K562 (cell line): ENCODE measurements around the gene TMPRSS6. TPM values are rescaled to one million over a fixed set of nuclear protein-coding genes. Genes with fewer than 3 reads are reported as not detected.

Experiments used
- ATAC-seq: fragments of 200-7000 bp; cut with Tn5 transposase; 3 replicates; pipeline ENCODE4 v1.9.1; 2020; ENCODE audit warnings: moderate library complexity
- BruUV-seq: library from RNA; stranded (reverse); fragments of 400-500 nt; replicated peaks from 2 replicates; lab custom pipeline; 2021; lab: Mats Ljungman, UMichigan
- CTCF ChIA-PET: fragments of 300-600 bp; formaldehyde crosslinking; extraction: SDS; loops from one replicate; lab custom pipeline; 2021; ENCODE audit warnings: low intra/inter-chr PET ratio; lab: Yijun Ruan, JAX
- POLR2A ChIA-PET: fragments of 300-600, 350-650 bp; sonication (Branson Sonifier 250); formaldehyde crosslinking; extraction: SDS; loops from one replicate; lab custom pipeline; 2021; ENCODE audit warnings: antibody characterized with exemption, inconsistent platforms; lab: Yijun Ruan, JAX
- DNase-seq, 4 experiments: peaks; one replicate each; pipeline versions ENCODE4 v3.0.0 to v3.0.0-alpha.2; 2011 to 2018; ENCODE audit warnings: low spot score in 3 of 4, mixed read lengths in 3 of 4; ENCODE audit errors: extremely low read depth in 1 of 4
- FAIRE-seq: peaks from 2 replicates; lab custom pipeline; 2011; peaks lifted over from hg19 to GRCh38; lab: Jason Lieb, UNC
- H2AFZ ChIP-seq: 2 replicates; pipeline ENCODE4 v1.6.0; 2011; ENCODE audit warnings: low read depth, low read length, control low read depth, inconsistent platforms
- H3K27ac ChIP-seq: fragments of 200-600 bp; 3 replicates; pipeline ENCODE4 v1.8.0; 2011; ENCODE audit warnings: low read depth, mild to moderate bottlenecking, control low read depth, inconsistent platforms, low read length, moderate library complexity, mixed read lengths; ENCODE audit errors: extremely low read depth
- H3K27me3 ChIP-seq, 2 experiments: fragments of 300-600 bp in 1 of 2; 2 replicates in 1 of 2; 3 replicates in 1 of 2; pipeline versions ENCODE4 v1.6.0 to v1.8.0; 2011; ENCODE audit warnings: inconsistent platforms in 2 of 2, low read length in 2 of 2, mild to moderate bottlenecking in 1 of 2, mixed read lengths in 1 of 2, moderate library complexity in 1 of 2; ENCODE audit not compliant: control insufficient read depth in 2 of 2, insufficient read depth in 2 of 2
- H3K36me3 ChIP-seq: fragments of 300-600 bp; 3 replicates; pipeline ENCODE4 v1.8.0; 2011; ENCODE audit warnings: mild to moderate bottlenecking, low read length, inconsistent platforms; ENCODE audit not compliant: control insufficient read depth, insufficient read depth
- H3K4me1 ChIP-seq, 2 experiments: fragments of 200-600 bp in 1 of 2; replicated peaks in 1 of 2; 2 replicates in 1 of 2; 3 replicates in 1 of 2; pipeline versions ENCODE4 v1.5.1 to v1.8.0; 2011; ENCODE audit warnings: inconsistent platforms in 2 of 2, low read length in 2 of 2, mild to moderate bottlenecking in 1 of 2, mixed read lengths in 1 of 2, moderate library complexity in 1 of 2; ENCODE audit not compliant: control insufficient read depth in 2 of 2, insufficient read depth in 2 of 2
- H3K4me2 ChIP-seq: 2 replicates; pipeline ENCODE4 v1.6.1; 2011; ENCODE audit warnings: low read length, control low read depth, inconsistent platforms, mixed read lengths; ENCODE audit not compliant: insufficient read depth
- H3K4me3 ChIP-seq: fragments of 200-600 bp; sonication (generic), shearing (Covaris generic); 2 replicates; pipeline ENCODE4 v1.5.1; 2016; ENCODE audit warnings: control low read depth, inconsistent platforms
- H3K79me2 ChIP-seq: fragments of 200-600 bp; 3 replicates; pipeline ENCODE4 v1.8.0; 2011; ENCODE audit warnings: low read length, inconsistent platforms; ENCODE audit not compliant: control insufficient read depth, insufficient read depth
- H3K9ac ChIP-seq, 2 experiments: 2 replicates each; pipeline versions ENCODE4 v1.6.0 to v1.6.1; 2011; ENCODE audit warnings: low read depth in 2 of 2, low read length in 2 of 2, control low read depth in 1 of 2, inconsistent platforms in 1 of 2, mild to moderate bottlenecking in 1 of 2, mixed read lengths in 1 of 2; ENCODE audit not compliant: insufficient read depth in 1 of 2
- H3K9me1 ChIP-seq: one replicate; pipeline ENCODE4 v1.6.0; 2011; ENCODE audit warnings: inconsistent platforms, mild to moderate bottlenecking, low read length, moderate library complexity; ENCODE audit not compliant: control insufficient read depth, insufficient read depth
- H3K9me3 ChIP-seq: replicated peaks from 2 replicates; pipeline ENCODE4 v1.5.1; 2011; ENCODE audit warnings: low read depth, low read length, inconsistent platforms; ENCODE audit not compliant: control insufficient read depth, insufficient read depth
- H4K20me1 ChIP-seq: replicated peaks from 2 replicates; pipeline ENCODE4 v1.6.1; 2011; ENCODE audit warnings: low read length, inconsistent platforms, mixed read lengths; ENCODE audit not compliant: control insufficient read depth, insufficient read depth
- HMBOX1 ChIP-seq: sonication (generic); IDR thresholded peaks from 2 replicates; pipeline ENCODE4 v1.6.1; 2016
- KAT8 ChIP-seq: fragments of 450-650 bp; IDR thresholded peaks from 2 replicates; pipeline ENCODE4 v1.6.1; 2016; ENCODE audit warnings: low read depth, mild to moderate bottlenecking
- NCOA4 ChIP-seq: fragments of 450-650 bp; IDR thresholded peaks from 2 replicates; pipeline ENCODE4 v1.6.1; 2018; ENCODE audit warnings: mild to moderate bottlenecking; ENCODE audit not compliant: partially characterized antibody
- NONO ChIP-seq, 2 experiments: fragments of 200-400 bp in 1 of 2; fragments of 450-650 bp in 1 of 2; formaldehyde crosslinking in 1 of 2; IDR thresholded peaks; 2 replicates each; pipeline ENCODE4 v1.6.1; 2017; ENCODE audit warnings: low read depth in 2 of 2, mild to moderate bottlenecking in 2 of 2, moderate library complexity in 2 of 2, low read length in 1 of 2
- NR2F6 ChIP-seq: fragments of 450-650 bp; formaldehyde crosslinking; IDR thresholded peaks from 2 replicates; pipeline ENCODE4 v1.4.0; 2020; ENCODE audit warnings: mild to moderate bottlenecking
- PYGO2 ChIP-seq: fragments of 450-650 bp; IDR thresholded peaks from 2 replicates; pipeline ENCODE4 v1.6.1; 2016; ENCODE audit warnings: mild to moderate bottlenecking, missing genetic modification characterization, moderate library complexity, missing compliant biosample characterization
- RAD21 ChIP-seq, 2 experiments: fragments of 250-450 bp in 1 of 2; fragments of 450-650 bp in 1 of 2; sonication (Bioruptor Pico) in 1 of 2; formaldehyde crosslinking in 1 of 2; IDR thresholded peaks in 1 of 2; conservative IDR thresholded peaks in 1 of 2; 2 replicates each; pipeline versions ENCODE4 v1.4.0 to v1.8.0; 2020 to 2022; ENCODE audit warnings: mild to moderate bottlenecking in 2 of 2, moderate library complexity in 1 of 2
- TAL1 ChIP-seq: fragments of 450-650 bp; IDR thresholded peaks from 2 replicates; pipeline ENCODE4 v1.6.1; 2016; ENCODE audit warnings: mild to moderate bottlenecking
- TRIM28 ChIP-seq: fragments of 450-650 bp; IDR thresholded peaks from 2 replicates; pipeline ENCODE4 v1.6.1; 2017
- ZNF23 ChIP-seq: fragments of 250-450 bp; sonication (Bioruptor Pico); IDR thresholded peaks from 2 replicates; pipeline ENCODE4 v1.4.0; 2020; ENCODE audit warnings: mild to moderate bottlenecking
- ZNF75A ChIP-seq: fragments of 450-650 bp; formaldehyde crosslinking; IDR thresholded peaks from 2 replicates; pipeline ENCODE4 v1.4.0; 2020; ENCODE audit warnings: mild to moderate bottlenecking
- WGBS: fragments of 100-300 bp; shearing (Covaris generic); methylation state at CpG from one replicate; pipeline ENCODE4 v1.1.6; 2016; ENCODE audit warnings: low coverage, mixed read lengths; ENCODE audit not compliant: insufficient coverage; ENCODE audit errors: missing lambda C conversion rate; 5-methylcytosine and 5-hydroxymethylcytosine counted together
- in situ Hi-C: fragments of 300-500 bp; cut with MboI; formaldehyde crosslinking; loops from 4 replicates; pipeline ENCODE4 v1.15.0; 2018; ENCODE audit warnings: inconsistent platforms, mixed read lengths
- intact Hi-C: fragments of 100-400 bp; cut with micrococcal nuclease; formaldehyde crosslinking; loops from 2 replicates; pipeline ENCODE4 v1.14.2; 2022
- polyA plus RNA-seq, 8 experiments: library from polyadenylated mRNA; depleted of rRNA in 4 of 8; stranded (reverse) in 5 of 8; unstranded in 3 of 8; fragments of >200 nt; fragmentation: Nextera tagmentation in 2 of 8; fragmentation: Illumina TruSeq in 1 of 8; extraction: Ambion mirVana in 2 of 8; extraction: Trizol in 1 of 8; gene quantifications; 2 replicates each; pipeline versions ENCODE4 v1.2.1 to v1.2.3, GENCODE V29; 2011 to 2014; ENCODE audit warnings: inconsistent platforms in 1 of 8, missing spikeins in 1 of 8
- total RNA-seq, 7 experiments: library from RNA; depleted of rRNA in 6 of 7; stranded (reverse); fragments of >200 nt in 6 of 7; fragmentation: Illumina TruSeq in 2 of 7; extraction: Trizol in 2 of 7; gene quantifications; 2 replicates each; pipeline versions ENCODE4 v1.2.1 to v1.2.3, GENCODE V29; 2011 to 2021; ENCODE audit warnings: low replicate concordance in 1 of 7
- TF ChIP-seq, protein P1 (sequence below): sonication (generic); formaldehyde crosslinking; IDR thresholded peaks from 2 replicates; pipeline ENCODE4 v1.8.0; 2022; ENCODE audit warnings: missing genetic modification reagents, mild to moderate bottlenecking, borderline replicate concordance

The TMPRSS6 gene
- total and polyA plus RNA-seq, 9 of the 15 experiments (the other 6 are each of a cell fraction or from before 2014, with no cell fraction given): 0.03 TPM; not detected in 8

DNA sequence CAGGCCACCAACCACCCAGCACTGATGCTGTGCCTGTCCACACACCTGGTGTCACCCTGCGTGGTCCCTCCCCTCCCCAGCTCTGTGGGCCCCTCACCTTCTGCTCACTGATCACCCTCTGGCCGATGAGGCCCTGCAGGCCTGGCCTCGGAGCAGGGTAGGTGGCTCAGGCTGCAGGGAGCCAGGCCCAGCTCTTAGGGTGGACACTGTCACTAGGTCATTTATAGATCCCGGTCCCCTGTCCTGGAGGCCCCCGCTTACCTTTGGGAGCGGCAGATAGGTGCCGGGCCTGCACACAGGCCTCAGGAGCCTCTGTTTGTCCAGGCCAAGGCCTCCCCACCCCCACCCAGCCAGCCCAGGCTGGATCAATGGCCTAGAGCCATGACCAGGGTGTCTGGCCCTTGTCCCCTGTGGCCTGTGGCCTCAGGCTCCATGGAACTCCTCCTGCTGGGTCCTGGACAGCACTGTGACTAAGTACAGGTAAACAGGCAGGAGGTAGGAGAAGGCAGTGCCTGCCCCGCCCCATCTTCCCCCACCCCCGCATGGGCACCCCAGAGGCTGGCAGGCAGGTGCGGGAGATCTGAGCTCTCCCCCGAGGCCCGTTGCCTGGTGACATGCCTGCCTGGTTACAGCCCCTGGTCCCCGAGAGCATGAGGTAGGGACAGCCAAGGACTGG, at the start of gene TMPRSS6 (continued):
- TF ChIP-seq, protein P1, sequence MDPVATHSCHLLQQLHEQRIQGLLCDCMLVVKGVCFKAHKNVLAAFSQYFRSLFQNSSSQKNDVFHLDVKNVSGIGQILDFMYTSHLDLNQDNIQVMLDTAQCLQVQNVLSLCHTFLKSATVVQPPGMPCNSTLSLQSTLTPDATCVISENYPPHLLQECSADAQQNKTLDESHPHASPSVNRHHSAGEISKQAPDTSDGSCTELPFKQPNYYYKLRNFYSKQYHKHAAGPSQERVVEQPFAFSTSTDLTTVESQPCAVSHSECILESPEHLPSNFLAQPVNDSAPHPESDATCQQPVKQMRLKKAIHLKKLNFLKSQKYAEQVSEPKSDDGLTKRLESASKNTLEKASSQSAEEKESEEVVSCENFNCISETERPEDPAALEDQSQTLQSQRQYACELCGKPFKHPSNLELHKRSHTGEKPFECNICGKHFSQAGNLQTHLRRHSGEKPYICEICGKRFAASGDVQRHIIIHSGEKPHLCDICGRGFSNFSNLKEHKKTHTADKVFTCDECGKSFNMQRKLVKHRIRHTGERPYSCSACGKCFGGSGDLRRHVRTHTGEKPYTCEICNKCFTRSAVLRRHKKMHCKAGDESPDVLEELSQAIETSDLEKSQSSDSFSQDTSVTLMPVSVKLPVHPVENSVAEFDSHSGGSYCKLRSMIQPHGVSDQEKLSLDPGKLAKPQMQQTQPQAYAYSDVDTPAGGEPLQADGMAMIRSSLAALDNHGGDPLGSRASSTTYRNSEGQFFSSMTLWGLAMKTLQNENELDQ (CRISPR knock-in tag): no peak
- TF ChIP-seq ZNF75A (CRISPR knock-in tag): no peak
- no peak for TF ChIP-seq KAT8
- TF ChIP-seq PYGO2 (tag): no peak
- TF ChIP-seq TRIM28: no peak

DNA sequence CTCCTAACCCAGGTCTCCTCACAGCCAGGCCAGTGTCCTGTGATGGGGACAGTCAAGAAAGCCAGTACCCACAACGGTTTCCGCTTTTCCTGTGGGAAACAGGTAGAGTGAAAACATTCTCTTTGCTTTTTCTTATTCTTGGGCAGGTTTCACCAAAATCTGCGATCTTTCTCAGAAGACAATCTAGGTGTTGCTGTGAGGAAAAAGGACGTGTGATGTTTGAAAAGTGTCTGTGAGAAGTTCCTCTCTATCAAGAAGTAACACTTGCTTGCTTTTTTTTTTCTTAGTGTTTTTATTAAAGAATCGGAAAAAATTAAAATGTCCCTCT, 49.4 kb upstream of the TMPRSS6 start:
- Histone ChIP-seq H3K4me3 (no peak overlapping the region), H3K4me1 (no peaks in the 10 kb centered on the region; a peak in 1 of 5 replicates), H3K9ac (no peak overlapping the region), H3K79me2 (no peaks in the 10 kb centered on the region), H3K36me3 (no peaks in the 10 kb centered on the region), H3K9me1 (no peaks in the 10 kb centered on the region), H3K9me3 (no peaks in the 10 kb centered on the region; the same call in 1 of the 2 replicates), H2AFZ (no peak overlapping the region), H3K4me2 (no peak overlapping the region), H4K20me1 (no peaks in the 10 kb centered on the region; the same call in 1 of the 2 replicates), H3K27me3 (peaks cover 0 to 54% of the 10 kb centered on the region in 2 experiments; a peak in 3 of 5 replicates), H3K27ac (no peak overlapping the region)
- in situ Hi-C loops: no loop called here
- ATAC-seq (no peak), DNase-seq (no peak), FAIRE-seq (no peak)
- TF ChIP-seq HMBOX1 (no peak), NCOA4 (no peak), RAD21 (CRISPR knock-in tag; conservative IDR thresholded peaks at IDR 0.05 in 1 of 2, IDR thresholded peaks at IDR 0.05 in 1 of 2) (no peak), ZNF23 (no peak), TAL1 (no peak), NONO (IDR thresholded peaks at IDR 0.05; ENCODE audit: low read depth in 2 of 2, low read length in 1 of 2) (no peak), NR2F6 (CRISPR knock-in tag) (no peak)
- 3% methylated on average over 5 of the region's 5 CpGs for WGBS
- CTCF ChIA-PET: no interaction called here
- POLR2A ChIA-PET: no interaction called here
- no TSS peak for BruUV-seq
- intact Hi-C loops: no loop called here
